Stimulated activated CD4-positive, alpha-beta T cell treated with anti-CD3 and anti-CD28 coated beads, Interleukin-12 subunit alpha, Interleukin-12 subunit beta, amount 100 ng/mL, for 48 hours (primary cell): ENCODE results near the gene DVL3.
"Not testable (repeated sequence)": the region's sequence is repeated elsewhere in the genome, so short reads cannot be mapped to it uniquely, and the experiment has no call there.

Experiments used
- DNase-seq, 3 donors: peaks; one replicate each; pipeline ENCODE4 v3.0.0-alpha.2; 2020; ENCODE audit warnings: low read depth in 2 of 3, low spot score in 1 of 3

DVL3 gene

GRCh38 chr3:184155644-184156521 is 706 bp downstream of the DVL3 start:
- DNase-seq: peak; percentile 25 to 52 (median 45)

- DNase-seq: no peak
Measured at GRCh38 chr3:184156522-184156955, 1.4 kb downstream of the DVL3 start.

GRCh38 chr3:184157206-184157605 is 2.0 kb downstream of the DVL3 start:
- no peak for DNase-seq

GRCh38 chr3:184158404-184158803 is 3.2 kb downstream of the DVL3 start:
- DNase-seq: no peak

GRCh38 chr3:184160456-184160855 is 5.3 kb downstream of the DVL3 start:
- no peak for DNase-seq

- DNase-seq: not testable (repeated sequence)
Measured at GRCh38 chr3:184162571-184163070, 7.4 kb downstream of the DVL3 start.

- no peak for DNase-seq
Measured at GRCh38 chr3:184164648-184165330, 9.6 kb downstream of the DVL3 start.

GRCh38 chr3:184165543-184165942 is 10.4 kb downstream of the DVL3 start:
- no peak for DNase-seq

GRCh38 chr3:184166671-184167070 is 11.5 kb downstream of the DVL3 start:
- no peak for DNase-seq

- DNase-seq: no peak
Measured at GRCh38 chr3:184167786-184168185, 12.6 kb downstream of the DVL3 start.

GRCh38 chr3:184168363-184169120 is 13.4 kb downstream of the DVL3 start:
- DNase-seq: no peak

- no peak for DNase-seq
Measured at GRCh38 chr3:184169896-184170875, 15.0 kb downstream of the DVL3 start.

- no peak for DNase-seq
Measured at GRCh38 chr3:184171562-184171961, 16.4 kb downstream of the DVL3 start.

GRCh38 chr3:184172681-184173373 is 17.6 kb downstream of the DVL3 start:
- DNase-seq: no peak

GRCh38 chr3:184173374-184173722 is 18.2 kb downstream of the DVL3 start:
- no peak for DNase-seq

GRCh38 chr3:184174284-184174645 is 19.1 kb downstream of the DVL3 start:
- no peak for DNase-seq

GRCh38 chr3:184174646-184175492 is 19.7 kb downstream of the DVL3 start, which contains the start of gene AP2M1:
AP2M1 (plus strand) TSS chr3:184174855; CDS start chr3:184176994, 2,139 bp downstream.
- peak; percentile 93 to 96 (median 95) for DNase-seq

- DNase-seq: no peak
Measured at GRCh38 chr3:184175506-184175905, 20.3 kb downstream of the DVL3 start.

- DNase-seq: no peak
Measured at GRCh38 chr3:184175981-184176376, 20.8 kb downstream of the DVL3 start.
